Activated CD4-positive, alpha-beta T cell treated with anti-CD3 and anti-CD28 coated beads for 24 hours (primary cell): ENCODE measurements around the gene PYROXD2.

Experiments used
- DNase-seq, 2 donors: peaks; one replicate each; pipeline ENCODE4 v3.0.0-alpha.2; 2020; ENCODE audit warnings: low read depth in 2 of 2

The PYROXD2 gene

DNA sequence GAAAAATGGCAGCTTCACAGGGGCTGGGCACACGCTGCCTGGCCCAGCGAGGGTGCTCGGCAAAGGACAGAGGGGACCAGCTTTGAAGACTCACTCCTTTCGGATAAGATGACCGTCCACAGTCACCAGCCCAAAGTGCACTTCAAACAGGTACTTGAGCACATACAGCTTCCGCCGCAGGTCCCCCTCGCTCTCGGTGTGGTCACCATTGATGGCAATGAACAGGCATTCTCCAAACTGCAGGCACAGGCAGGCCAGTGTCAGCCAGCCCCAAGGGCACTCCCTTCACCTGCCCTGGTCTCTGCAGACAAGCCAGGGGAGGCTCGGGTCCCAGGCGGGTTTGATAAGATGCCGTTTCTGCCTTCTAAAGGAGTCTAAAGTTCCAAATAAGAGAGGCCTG lies 20.2 kb upstream of the PYROXD2 start:
- DNase-seq, result no peak

GRCh38 chr10:98433881-98434732 lies 19.1 kb upstream of the PYROXD2 start:
- no peak for DNase-seq

DNA sequence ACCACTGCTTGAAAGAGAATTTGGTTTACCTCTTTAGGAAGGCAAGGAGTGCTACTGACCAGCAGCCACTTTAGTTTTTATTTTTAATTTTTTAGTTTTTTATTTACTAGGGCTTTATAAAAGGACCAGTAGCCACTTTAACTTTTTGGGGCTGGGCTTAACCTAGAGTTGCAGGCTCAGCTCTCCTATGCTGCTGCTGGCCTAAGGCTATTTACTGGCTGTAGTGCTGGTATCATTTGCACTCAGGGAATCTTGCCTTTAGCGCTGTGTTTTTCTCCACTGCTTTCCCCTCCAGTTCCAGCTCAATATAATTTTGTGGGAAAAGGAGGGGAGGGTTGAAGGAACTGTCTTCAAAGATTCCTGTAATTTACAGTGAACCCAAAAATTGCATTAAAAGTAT lies 18.4 kb upstream of the PYROXD2 start:
- no peak for DNase-seq

GRCh38 chr10:98432330-98432729 lies 17.3 kb upstream of the PYROXD2 start:
- DNase-seq, result no peak

GRCh38 chr10:98431016-98431415 lies 16.0 kb upstream of the PYROXD2 start:
- DNase-seq, result no peak

GRCh38 chr10:98430427-98430826 lies 15.4 kb upstream of the PYROXD2 start:
- no peak for DNase-seq

GRCh38 chr10:98429320-98430072 lies 14.5 kb upstream of the PYROXD2 start:
- DNase-seq, result no peak

DNA sequence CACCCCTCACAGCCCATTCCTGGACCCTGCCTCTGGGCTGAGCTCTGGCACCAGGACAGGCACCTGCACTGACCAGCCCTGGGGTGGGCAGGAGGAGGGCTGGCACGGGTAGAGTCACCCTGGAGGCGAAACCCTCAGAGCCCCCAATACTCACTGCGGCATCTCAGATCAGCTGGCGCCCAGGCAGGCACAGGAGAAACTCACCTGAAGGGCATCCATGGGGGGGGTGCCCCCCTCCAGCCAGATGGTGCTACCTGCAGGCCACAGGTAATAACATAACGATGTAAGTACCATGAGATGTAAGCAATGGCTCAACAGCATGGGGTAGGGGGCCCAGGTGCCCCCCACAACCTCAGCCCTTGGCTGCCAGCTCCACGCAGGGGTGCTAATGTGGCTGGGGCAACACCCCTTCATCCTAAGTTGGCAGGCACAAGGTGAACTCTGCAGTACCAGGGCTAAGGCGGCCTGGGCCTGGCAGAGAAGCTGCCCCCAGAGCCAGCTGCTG lies 12.1 kb upstream of the PYROXD2 start:
- no peak for DNase-seq

DNA sequence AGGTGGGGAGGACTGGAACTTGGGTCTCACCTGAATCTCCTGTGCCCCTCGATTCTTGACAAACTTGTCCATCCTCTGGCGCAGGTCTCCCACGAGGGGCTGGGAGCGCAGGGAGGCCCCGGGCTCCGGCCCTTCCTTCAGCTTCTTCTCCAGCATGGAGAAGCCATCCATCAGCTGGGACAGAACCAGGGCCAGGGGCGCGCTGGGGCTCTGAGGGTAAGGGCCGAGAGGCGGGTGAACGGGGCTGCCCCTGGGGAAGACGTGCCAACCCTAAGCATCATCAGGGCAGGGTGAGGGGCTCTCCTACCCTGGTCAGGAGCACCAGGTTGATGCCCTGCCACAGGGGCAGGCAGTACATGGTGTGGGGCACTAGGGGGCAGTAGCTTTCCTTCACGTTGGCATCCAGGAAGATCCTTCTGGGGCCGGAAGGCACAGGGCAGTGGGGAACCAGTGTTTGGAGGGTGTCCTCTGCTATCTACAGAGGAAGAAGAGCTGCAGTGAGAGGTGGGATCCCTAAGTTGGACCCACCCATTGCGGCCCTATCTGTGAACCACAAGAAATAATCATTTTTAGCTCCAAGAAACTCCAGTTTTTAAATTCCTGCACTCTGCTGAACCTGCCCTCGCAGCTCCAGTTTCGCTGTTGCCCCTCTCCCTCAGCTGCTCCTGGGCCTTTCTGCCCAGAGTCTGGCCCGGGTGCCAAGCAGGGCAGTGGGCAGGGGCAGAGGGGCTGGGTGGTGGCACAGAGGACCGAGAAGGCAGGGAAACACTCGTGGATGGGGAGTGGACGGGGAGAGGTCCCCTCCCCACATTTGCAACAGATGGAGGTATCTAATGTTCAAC lies 10.8 kb upstream of the PYROXD2 start:
- peak; percentile 22 to 31 for DNase-seq

DNA sequence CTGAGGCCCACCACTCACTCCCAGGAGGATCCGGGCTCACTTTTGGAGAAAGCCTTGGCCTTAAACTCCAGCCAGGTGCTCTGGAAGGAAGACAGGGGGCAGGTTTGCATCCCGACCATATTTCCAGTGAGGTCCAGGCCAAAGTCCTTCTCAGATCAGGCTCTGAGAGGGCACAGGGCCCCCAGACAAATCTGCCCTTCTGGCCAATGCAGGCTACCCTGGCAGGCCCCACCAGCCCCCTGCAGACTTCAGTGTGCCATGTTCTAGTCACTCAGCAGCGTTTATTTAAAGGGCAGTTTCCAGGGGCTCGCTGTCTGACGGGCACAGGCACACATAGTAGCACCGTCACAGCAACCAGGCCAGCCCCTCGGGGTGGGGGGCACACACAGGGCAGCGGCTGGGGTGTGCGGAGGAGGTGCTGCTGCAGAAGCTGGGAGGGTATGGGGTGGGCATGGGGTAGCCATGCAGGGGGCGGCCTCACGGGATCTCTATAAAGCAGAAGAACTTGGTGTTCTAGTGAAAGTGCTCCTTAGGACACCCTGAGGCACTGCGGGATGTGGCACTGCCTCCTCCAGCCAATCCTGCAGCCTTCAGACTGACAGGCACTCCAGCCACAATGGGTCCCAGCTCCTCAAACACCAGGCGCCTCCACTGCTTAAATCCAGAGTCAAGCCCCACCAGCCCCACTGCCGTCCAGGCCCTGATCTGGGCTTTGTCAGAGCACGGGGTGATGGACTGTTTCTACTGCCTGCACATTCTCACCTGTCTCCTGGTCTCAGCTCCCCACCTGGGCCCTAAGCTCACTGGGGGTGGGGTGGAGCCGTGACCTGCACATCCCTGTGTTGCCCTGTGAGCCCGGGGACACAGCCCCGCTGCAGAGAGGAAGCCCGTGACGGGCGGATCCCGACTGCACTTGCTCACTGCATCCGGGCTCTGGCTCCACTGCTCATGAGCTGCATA lies 9.6 kb upstream of the PYROXD2 start:
- no peak for DNase-seq

- no peak for DNase-seq
Measured at GRCh38 chr10:98423691-98424120, 8.7 kb upstream of the PYROXD2 start.

DNA sequence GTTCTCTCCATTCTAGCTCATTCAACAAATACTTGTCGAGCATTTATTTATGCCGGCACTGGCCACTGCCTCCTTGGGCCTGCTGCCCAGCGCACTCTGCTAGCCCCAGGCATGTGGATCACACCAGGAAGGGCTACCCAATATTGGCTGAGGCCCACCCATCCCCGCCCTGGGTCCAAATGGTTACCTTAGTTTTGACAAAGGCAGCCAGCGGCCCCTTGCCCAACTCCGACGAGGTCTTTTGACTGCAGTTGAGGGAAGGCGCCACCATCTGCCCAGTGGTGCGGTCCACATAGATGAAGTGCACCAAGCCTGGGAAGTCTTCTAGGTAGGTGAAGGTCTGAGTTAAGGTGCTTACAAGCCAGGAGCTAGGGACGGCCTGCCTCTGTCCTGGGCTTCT lies 7.2 kb upstream of the PYROXD2 start:
- DNase-seq, result no peak

DNA sequence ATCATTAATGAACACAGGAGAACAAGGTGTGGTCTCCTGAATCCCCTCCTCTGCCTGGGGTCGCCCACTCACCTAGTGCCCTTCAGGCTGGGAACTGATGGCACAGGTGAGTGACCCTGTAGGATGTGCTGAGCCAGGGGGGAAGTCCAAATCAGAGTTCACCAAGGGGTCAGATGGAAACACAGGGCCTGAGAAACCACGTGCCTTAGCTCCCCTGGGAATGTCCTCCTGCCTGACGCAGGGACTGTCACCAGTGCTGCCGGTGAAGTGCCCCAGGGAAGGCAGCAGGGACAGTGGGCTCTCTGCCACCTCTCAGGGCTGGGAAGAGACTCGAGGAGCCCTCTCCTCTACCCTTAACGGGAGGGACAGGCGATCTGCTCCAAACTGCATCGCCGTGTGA lies 5.8 kb upstream of the PYROXD2 start:
- DNase-seq, result no peak

DNA sequence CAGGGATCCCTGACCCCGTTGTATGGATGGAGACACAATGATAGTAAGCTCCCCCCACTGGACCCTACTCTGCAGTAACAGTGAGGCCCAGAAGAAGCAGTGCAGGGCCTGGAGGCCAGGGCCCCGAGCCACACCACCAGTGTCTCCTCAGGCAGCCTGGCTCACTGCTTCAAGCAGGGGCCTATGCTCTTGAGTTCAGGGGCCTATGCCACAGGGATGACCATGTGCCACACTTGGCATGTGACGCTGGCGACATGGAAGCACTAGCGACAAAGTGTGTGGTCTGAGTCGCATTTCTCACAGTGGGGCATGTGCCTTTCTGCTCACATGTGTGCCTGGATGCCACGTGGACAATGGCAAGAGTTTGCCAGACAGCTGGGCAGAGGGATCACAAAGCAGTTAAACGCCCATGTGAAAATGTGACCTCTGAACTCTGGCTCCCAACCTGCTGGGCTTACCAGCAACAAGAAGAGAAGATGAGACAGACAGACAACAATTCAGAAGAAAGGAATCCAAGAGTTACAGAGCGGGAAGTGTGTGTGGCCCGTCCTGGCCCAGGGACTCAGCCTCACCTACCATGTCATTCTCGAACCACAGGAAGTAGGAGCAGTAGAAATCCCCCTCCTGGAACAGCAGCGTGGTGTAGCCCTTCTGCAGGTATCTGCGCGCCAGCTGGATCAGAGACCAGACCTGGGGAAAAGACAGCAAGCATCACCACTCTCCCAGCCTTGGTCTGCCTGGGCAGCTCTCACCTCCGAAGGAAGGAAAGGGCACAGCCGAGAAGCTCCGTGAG lies 4.7 kb upstream of the PYROXD2 start:
- no peak for DNase-seq

- no peak for DNase-seq
Measured at GRCh38 chr10:98418665-98419468, 3.9 kb upstream of the PYROXD2 start.

DNA sequence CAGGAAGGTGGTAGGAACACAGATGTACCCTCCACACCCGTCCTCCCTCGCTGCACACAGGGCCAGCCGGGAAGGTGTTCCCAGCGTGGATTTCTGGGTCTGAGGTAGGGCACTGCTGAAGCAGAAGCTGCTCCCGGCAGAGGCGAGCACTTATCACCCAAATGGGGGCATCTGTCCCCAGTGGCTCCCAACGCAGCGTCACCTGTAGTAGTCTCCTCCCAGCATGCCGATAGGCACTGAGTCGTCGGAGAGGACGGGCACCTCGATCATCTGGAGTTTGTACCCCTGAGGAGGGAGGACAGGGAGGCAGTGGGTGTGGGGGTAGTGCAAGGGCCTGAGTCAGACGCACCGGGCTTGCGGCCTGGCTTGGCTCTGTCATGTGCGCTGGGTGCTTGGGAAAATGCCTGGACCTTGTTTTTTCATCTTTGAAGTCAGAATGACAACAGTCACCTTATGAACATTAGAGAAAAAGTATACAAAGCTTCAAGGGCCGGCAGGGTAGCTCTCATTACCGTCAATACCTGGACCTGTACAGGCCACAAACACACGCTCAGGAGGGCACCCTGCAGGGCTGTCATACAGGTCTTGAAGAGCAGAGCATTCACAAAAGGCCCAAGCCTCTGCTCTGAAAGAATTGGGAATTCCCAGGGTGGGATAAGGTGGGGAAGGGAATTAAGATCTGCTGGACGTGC lies 3.1 kb upstream of the PYROXD2 start:
- no peak for DNase-seq

DNA sequence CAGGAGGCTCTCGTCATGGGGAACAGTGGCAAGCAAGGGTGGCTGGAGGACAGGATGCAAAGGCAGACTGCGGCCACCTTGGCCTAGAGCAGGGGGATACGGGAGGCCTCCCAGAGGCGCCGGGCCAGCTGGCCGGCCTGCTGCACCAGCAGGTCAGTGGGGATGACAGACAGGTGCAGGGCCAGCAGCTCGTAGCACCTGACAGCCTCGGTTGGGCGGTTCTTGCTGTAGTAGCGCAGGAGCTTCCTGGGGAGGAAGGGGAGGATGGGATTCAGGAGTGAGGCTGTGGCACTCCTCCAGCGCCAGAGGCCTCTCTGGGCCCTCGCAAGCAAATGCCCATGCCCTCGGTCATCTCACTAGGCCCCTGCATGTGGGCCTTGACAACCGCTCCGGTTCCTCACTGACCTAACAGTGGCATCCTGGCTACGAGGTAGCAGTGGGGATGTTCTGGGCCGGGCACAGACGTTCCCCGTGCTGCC lies 2.5 kb upstream of the PYROXD2 start:
- no peak for DNase-seq

GRCh38 chr10:98416606-98417388 lies 1.8 kb upstream of the PYROXD2 start:
- no peak for DNase-seq
